ENCODE measurements around the gene UNC79. TPM values are rescaled to one million over a fixed set of nuclear protein-coding genes. Genes with fewer than 3 reads are reported as not detected.

UNC79 gene
- total RNA-seq, 1 experiment from 2014 or later = not detected

DNA sequence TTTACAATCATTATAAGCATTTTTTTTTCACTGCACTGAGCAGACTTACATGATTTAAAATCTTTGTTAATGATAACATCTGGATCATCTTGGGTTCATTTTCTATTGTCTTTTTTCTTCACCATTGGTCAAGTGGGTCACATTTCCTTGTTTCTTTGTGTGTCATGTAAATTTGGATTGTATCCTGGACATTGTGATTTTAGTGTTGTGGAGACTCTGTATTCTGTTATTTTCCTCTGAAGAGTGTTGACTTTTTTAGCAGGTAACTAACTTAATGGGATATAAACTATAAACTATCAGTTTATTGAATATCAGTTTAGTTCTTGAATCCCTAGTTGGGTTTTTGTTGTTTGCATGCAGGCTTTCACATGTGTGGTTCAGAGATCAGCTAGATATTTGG is 4.0 kb upstream of the UNC79 start:
- no peak overlapping the region for H3K27ac Mint-ChIP-seq (ENCODE audit: unreplicated experiment)
- H3K36me3 Mint-ChIP-seq (ENCODE audit: insufficient read depth, unreplicated experiment) = no peaks in the 10 kb centered on the region
- TF ChIP-seq, protein P1, sequence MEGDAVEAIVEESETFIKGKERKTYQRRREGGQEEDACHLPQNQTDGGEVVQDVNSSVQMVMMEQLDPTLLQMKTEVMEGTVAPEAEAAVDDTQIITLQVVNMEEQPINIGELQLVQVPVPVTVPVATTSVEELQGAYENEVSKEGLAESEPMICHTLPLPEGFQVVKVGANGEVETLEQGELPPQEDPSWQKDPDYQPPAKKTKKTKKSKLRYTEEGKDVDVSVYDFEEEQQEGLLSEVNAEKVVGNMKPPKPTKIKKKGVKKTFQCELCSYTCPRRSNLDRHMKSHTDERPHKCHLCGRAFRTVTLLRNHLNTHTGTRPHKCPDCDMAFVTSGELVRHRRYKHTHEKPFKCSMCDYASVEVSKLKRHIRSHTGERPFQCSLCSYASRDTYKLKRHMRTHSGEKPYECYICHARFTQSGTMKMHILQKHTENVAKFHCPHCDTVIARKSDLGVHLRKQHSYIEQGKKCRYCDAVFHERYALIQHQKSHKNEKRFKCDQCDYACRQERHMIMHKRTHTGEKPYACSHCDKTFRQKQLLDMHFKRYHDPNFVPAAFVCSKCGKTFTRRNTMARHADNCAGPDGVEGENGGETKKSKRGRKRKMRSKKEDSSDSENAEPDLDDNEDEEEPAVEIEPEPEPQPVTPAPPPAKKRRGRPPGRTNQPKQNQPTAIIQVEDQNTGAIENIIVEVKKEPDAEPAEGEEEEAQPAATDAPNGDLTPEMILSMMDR (IDR thresholded peaks at IDR 0.05; ENCODE audit: unreplicated experiment) = no peak
- no TSS peak for BruUV-seq (replicated peaks)
- peaks cover 54% of the 10 kb centered on the region for H3K27me3 Mint-ChIP-seq (ENCODE audit: unreplicated experiment)
- no peaks in the 10 kb centered on the region for H3K4me1 Mint-ChIP-seq (ENCODE audit: low read depth, unreplicated experiment)
- DNase-seq = no peak
- no peak overlapping the region for H3K4me3 Mint-ChIP-seq (ENCODE audit: low read depth, unreplicated experiment)
- peaks cover 3% of the 10 kb centered on the region for H3K9me3 Mint-ChIP-seq (ENCODE audit: low read depth, unreplicated experiment)
- intact Hi-C loops (cut with micrococcal nuclease; ENCODE audit: unreplicated experiment) = no loop called here
- CTCF ChIA-PET = no interaction called here

DNA sequence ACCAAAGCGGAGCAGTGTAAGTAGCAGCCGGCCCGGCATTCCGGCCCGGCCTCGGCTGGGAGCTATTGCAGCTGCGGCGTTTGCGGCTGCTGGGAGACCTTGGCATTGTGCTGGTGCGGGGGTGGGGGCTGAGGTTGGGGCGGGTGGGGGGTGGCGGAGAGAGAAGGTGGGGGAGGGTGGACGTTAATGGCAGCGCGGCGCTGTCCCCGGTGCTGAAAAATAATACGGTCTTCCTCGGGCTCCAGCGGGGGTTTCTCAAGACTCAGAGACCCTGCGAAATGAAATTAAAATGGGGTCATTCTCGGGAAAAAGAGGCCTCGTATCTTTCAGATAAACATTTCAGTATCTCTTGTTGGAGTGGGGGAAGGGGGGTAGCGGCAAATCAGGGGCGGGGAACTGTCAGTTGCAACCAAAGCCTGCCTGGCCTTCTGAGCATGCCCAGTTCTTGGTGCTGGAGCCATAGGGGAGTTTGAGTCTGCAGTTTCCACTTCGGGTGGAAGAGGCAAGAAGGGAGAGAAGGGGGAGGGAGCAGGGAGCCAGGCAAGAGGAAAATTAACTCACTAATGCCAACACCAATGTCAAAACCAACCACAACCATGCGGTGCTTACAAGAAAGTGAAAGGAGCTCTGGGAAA is 414 bp downstream of the UNC79 start:
- no peak for DNase-seq
- H3K4me3 Mint-ChIP-seq (ENCODE audit: low read depth, unreplicated experiment) = no peak overlapping the region
- H3K27ac Mint-ChIP-seq (ENCODE audit: unreplicated experiment) = no peak overlapping the region
- no peaks in the 10 kb centered on the region for H3K9me3 Mint-ChIP-seq (ENCODE audit: low read depth, unreplicated experiment)
- BruUV-seq (replicated peaks) = no TSS peak
- intact Hi-C loops (cut with micrococcal nuclease; ENCODE audit: unreplicated experiment) = no loop called here
- H3K36me3 Mint-ChIP-seq (ENCODE audit: insufficient read depth, unreplicated experiment) = no peaks in the 10 kb centered on the region
- TF ChIP-seq, protein P1 (IDR thresholded peaks at IDR 0.05; ENCODE audit: unreplicated experiment) = no peak
- CTCF ChIA-PET = interaction anchor here (0.7 kb wide), 1 partner anchor 417 kb away, joined by 3 read pairs; no protein-coding TSS in a partner anchor
- peaks cover 46% of the 10 kb centered on the region for H3K27me3 Mint-ChIP-seq (ENCODE audit: unreplicated experiment)
- no peaks in the 10 kb centered on the region for H3K4me1 Mint-ChIP-seq (ENCODE audit: low read depth, unreplicated experiment)

DNA sequence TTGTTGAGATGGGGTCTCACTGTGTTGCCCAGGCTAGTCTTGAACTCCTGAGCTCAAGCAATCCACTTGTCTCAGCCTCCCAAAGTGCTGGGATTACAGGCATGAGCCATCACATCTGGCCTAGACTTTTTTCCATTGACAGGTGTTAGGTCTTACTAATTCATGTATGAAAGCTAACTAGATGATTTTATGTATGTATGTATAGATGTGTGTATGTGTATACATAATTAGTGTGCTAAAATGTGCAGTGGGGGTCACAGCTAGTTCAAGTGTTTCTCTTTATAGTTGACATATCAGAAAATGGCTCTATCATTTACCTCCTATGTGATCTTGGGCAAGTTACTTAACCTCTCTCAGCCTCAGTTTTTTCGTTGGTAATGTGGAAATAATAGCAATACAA is 23.5 kb downstream of the UNC79 start:
- no peak for DNase-seq
- BruUV-seq (replicated peaks) = no TSS peak
- Mint-ChIP-seq H3K4me1 (ENCODE audit: low read depth, unreplicated experiment) (no peaks in the 10 kb centered on the region), H3K27me3 (ENCODE audit: unreplicated experiment) (peaks cover 70% of the 10 kb centered on the region), H3K36me3 (ENCODE audit: insufficient read depth, unreplicated experiment) (no peaks in the 10 kb centered on the region), H3K27ac (ENCODE audit: unreplicated experiment) (no peak overlapping the region), H3K4me3 (ENCODE audit: low read depth, unreplicated experiment) (no peak overlapping the region), H3K9me3 (ENCODE audit: low read depth, unreplicated experiment) (no peaks in the 10 kb centered on the region)
- intact Hi-C loops (cut with micrococcal nuclease; ENCODE audit: unreplicated experiment) = no loop called here
- CTCF ChIA-PET = interaction anchor here (0.7 kb wide), 1 partner anchor 179 kb away, joined by 3 read pairs; no protein-coding TSS in a partner anchor
- TF ChIP-seq, protein P1 (IDR thresholded peaks at IDR 0.05; ENCODE audit: unreplicated experiment) = no peak

DNA sequence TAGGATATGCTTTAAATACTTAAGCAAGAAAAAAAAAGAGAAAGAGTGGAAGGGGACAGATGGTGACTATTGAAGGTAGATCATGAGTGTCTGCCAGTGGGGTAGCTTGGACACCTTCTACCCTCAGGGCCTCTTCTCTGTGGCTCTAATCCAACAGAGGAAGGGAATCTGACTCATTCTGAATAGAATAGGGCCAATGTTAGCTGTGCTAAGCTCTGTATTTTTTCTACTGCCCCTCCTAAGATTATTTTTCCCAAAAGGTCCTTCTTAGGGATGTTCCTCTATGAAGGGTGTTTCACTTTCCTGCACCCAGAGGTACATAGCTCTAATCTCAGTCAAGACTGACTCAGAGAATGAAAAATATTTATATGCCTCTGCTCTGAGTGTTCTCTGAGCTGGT is 25.6 kb downstream of the UNC79 start:
- Mint-ChIP-seq H3K27ac (ENCODE audit: unreplicated experiment) (no peak overlapping the region), H3K9me3 (ENCODE audit: low read depth, unreplicated experiment) (no peaks in the 10 kb centered on the region), H3K4me1 (ENCODE audit: low read depth, unreplicated experiment) (no peaks in the 10 kb centered on the region), H3K27me3 (ENCODE audit: unreplicated experiment) (peaks cover 52% of the 10 kb centered on the region), H3K36me3 (ENCODE audit: insufficient read depth, unreplicated experiment) (no peaks in the 10 kb centered on the region), H3K4me3 (ENCODE audit: low read depth, unreplicated experiment) (no peak overlapping the region)
- CTCF ChIA-PET = no interaction called here
- no TSS peak for BruUV-seq (replicated peaks)
- TF ChIP-seq, protein P1 (IDR thresholded peaks at IDR 0.05; ENCODE audit: unreplicated experiment) = no peak
- intact Hi-C loops (cut with micrococcal nuclease; ENCODE audit: unreplicated experiment) = no loop called here
- no peak for DNase-seq
